Osteocyte (in vitro differentiated cells): ENCODE measurements around the gene ATF7IP. TPM values are rescaled to one million over a fixed set of nuclear protein-coding genes. Genes with fewer than 3 reads are reported as not detected.

Experiments
- DNase-seq: peaks from one replicate; pipeline ENCODE4 v3.0.0; 2021; ENCODE audit warnings: mixed read lengths; ENCODE audit not compliant: unreplicated experiment; ENCODE audit errors: extremely low spot score
- H3K27ac Mint-ChIP-seq: one replicate; pipeline ENCODE4 v1.8.0; 2021; ENCODE audit warnings: mild to moderate bottlenecking, mixed read lengths; ENCODE audit not compliant: unreplicated experiment
- H3K27me3 Mint-ChIP-seq: one replicate; pipeline ENCODE4 v1.8.0; 2021; ENCODE audit warnings: mixed read lengths; ENCODE audit not compliant: unreplicated experiment
- H3K36me3 Mint-ChIP-seq: one replicate; pipeline ENCODE4 v1.8.0; 2021; ENCODE audit warnings: mixed read lengths; ENCODE audit not compliant: unreplicated experiment
- H3K4me1 Mint-ChIP-seq: one replicate; pipeline ENCODE4 v1.8.0; 2021; ENCODE audit warnings: mixed read lengths; ENCODE audit not compliant: unreplicated experiment
- H3K4me3 Mint-ChIP-seq: one replicate; pipeline ENCODE4 v1.8.0; 2021; ENCODE audit warnings: mild to moderate bottlenecking, moderate library complexity, mixed read lengths; ENCODE audit not compliant: unreplicated experiment
- H3K9me3 Mint-ChIP-seq: one replicate; pipeline ENCODE4 v1.8.0; 2021; ENCODE audit warnings: mixed read lengths; ENCODE audit not compliant: unreplicated experiment
- CTCF ChIP-seq: fragments of 200-600 bp; sonication (generic); IDR thresholded peaks from 2 replicates; pipeline ENCODE4 v1.5.0; 2021; ENCODE audit warnings: antibody characterized with exemption, mild to moderate bottlenecking, moderate library complexity
- total RNA-seq: library from RNA; stranded (reverse); gene quantifications from 2 replicates; pipeline ENCODE4 v1.2.1, GENCODE V29; 2021

Gene ATF7IP
- total RNA-seq, 1 donor from 2014 or later = 71.1 TPM

DNA sequence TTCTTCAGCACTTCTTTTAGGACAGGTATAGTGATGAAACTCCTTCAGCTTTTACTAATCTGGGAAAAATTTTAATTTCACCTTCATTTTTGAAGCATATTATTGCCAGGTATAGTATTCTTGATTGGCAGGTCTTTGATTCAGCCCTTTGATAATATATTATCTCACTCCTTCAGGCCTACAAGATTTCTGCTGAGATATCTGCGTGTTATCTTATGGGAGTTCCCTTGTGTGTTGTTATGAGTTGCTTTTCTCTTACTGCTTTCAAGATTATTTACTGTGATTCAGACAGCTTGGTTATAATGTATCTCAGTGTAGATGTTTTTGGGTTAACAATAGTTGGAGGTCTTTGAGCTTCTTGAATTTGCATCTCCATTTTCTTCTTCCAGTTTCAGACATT is 87.4 kb downstream of the ATF7IP start:
- no peaks in the 10 kb centered on the region for H3K9me3 Mint-ChIP-seq
- DNase-seq = no peak
- H3K4me1 Mint-ChIP-seq = peaks cover 19% of the 10 kb centered on the region
- no peaks in the 10 kb centered on the region for H3K27me3 Mint-ChIP-seq
- H3K36me3 Mint-ChIP-seq = peaks cover 64% of the 10 kb centered on the region
- no peak for TF ChIP-seq CTCF
- H3K27ac Mint-ChIP-seq = peak overlapping the region; percentile 84
- no peak overlapping the region for H3K4me3 Mint-ChIP-seq

- peaks cover 54% of the 10 kb centered on the region for H3K36me3 Mint-ChIP-seq
These were observed 88.8 kb downstream of the ATF7IP start for GRCh38 chr12:14454098-14454907.

GRCh38 chr12:14460212-14460841 is 94.8 kb downstream of the ATF7IP start:
- H3K9me3 Mint-ChIP-seq = no peaks in the 10 kb centered on the region
- H3K4me1 Mint-ChIP-seq = peaks cover 2% of the 10 kb centered on the region
- TF ChIP-seq CTCF = no peak
- DNase-seq = no peak
- H3K36me3 Mint-ChIP-seq = peaks cover 37% of the 10 kb centered on the region
- H3K27me3 Mint-ChIP-seq = no peaks in the 10 kb centered on the region
- H3K4me3 Mint-ChIP-seq = no peak overlapping the region
- H3K27ac Mint-ChIP-seq = no peak overlapping the region

More at GRCh38 chr12:14454098-14454907, 88.8 kb downstream of the ATF7IP start:
- H3K27me3 Mint-ChIP-seq = no peaks in the 10 kb centered on the region
- H3K4me1 Mint-ChIP-seq = peaks cover 19% of the 10 kb centered on the region
- no peaks in the 10 kb centered on the region for H3K9me3 Mint-ChIP-seq
- no peak overlapping the region for H3K4me3 Mint-ChIP-seq
- DNase-seq = no peak
- no peak overlapping the region for H3K27ac Mint-ChIP-seq
- TF ChIP-seq CTCF = peak; percentile 40

DNA sequence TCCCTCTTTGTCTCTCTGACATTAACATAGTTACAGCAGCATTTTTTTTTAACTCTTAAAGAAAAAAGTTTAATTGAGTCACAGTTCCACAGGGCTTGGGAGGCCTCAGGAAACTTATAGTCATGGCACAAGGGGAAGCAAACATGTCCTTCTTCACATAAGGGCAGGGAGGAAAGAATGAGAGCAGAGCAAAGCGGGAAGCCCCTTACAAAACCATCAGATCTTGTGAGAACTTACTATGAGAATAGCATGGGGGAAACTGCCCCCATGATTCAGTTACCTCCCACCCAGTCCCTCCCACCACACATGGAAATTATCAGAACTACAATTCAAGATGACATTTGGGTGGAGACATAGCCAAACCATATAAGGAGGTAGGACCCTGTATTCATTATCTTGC is 106.0 kb downstream of the ATF7IP start:
- Mint-ChIP-seq H3K36me3 (peaks cover 71% of the 10 kb centered on the region), H3K27me3 (no peaks in the 10 kb centered on the region), H3K27ac (no peak overlapping the region), H3K4me3 (no peak overlapping the region), H3K9me3 (peaks cover 47% of the 10 kb centered on the region), H3K4me1 (peaks cover 11% of the 10 kb centered on the region)
- DNase-seq = no peak
- TF ChIP-seq CTCF = no peak

GRCh38 chr12:14473707-14474287 is 108.3 kb downstream of the ATF7IP start:
- Mint-ChIP-seq H3K4me3 (no peak overlapping the region), H3K27me3 (no peaks in the 10 kb centered on the region), H3K4me1 (no peaks in the 10 kb centered on the region), H3K27ac (no peak overlapping the region), H3K36me3 (peaks cover 73% of the 10 kb centered on the region), H3K9me3 (peaks cover 47% of the 10 kb centered on the region)
- no peak for DNase-seq
- TF ChIP-seq CTCF = no peak
